ENCODE results near the gene PADI1.

DNA sequence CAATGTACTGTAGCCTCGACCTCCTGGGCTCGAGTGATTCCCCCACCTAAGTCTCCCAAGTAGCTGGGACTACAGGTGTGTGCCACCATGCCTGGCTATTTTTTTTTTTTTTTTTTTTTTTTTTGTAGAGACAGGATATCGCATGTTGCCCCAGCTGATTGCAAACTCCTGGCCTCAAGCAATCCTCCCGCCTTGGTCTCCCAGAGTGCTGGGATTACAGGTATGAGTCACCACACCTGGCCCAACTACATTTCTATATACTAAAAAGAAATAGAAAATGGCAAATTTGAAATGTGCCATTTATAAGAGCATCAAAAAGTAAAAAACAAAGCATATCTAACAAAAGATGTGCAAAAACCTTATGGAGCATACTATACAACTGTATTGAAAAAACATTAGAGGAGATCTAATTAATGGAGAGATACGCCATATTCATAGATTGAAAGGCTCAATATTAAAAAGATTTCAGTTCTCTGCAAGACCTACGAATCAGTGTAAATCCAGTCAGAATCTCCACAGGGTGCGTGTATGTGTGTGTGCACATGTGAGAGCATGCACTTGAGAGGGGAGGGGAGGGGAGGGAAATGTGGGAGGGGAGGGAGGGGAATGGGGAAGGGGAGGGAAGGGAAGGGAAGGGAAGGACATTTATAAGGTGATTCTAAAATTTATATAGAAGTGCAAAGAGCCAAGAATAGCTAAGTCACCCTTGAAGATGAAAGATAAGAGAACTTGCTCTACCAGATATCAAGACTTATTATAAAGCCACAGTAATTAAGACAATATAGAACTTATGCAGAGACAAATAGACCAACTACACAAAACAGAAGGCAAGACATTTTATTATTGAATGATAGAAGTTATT, 87.6 kb downstream of the PADI1 start:
- TF ChIP-seq CTCF (IDR thresholded peaks at IDR 0.05; ENCODE audit: insufficient read depth, low read length) = no peak
- no peak for TF ChIP-seq POLR2AphosphoS5 (IDR thresholded peaks at IDR 0.05; ENCODE audit: low read depth)
- no peak for TF ChIP-seq SPI1 (IDR thresholded peaks at IDR 0.05; ENCODE audit: borderline replicate concordance, low read depth)

Measured in HL-60 (cell line).